WTC11 (cell line): Measurements from ENCODE around the gene RYR2.

Experiments
- CBFB ChIP-seq: sonication (generic); formaldehyde crosslinking; IDR thresholded peaks from 2 replicates; pipeline ENCODE4 v1.8.1; 2022; ENCODE audit warnings: mild to moderate bottlenecking, low read depth, missing genetic modification reagents
- ESRRA ChIP-seq: sonication (generic); formaldehyde crosslinking; IDR thresholded peaks from 2 replicates; pipeline ENCODE4 v1.8.1; 2022; ENCODE audit warnings: mild to moderate bottlenecking, missing genetic modification reagents, borderline replicate concordance
- GABPB1 ChIP-seq: sonication (generic); formaldehyde crosslinking; IDR thresholded peaks from 2 replicates; pipeline ENCODE4 v1.8.1; 2023; ENCODE audit warnings: mild to moderate bottlenecking, missing genetic modification reagents
- IRF2 ChIP-seq: sonication (generic); formaldehyde crosslinking; IDR thresholded peaks from 2 replicates; pipeline ENCODE4 v1.8.0; 2022; ENCODE audit warnings: low read depth, missing genetic modification reagents, borderline replicate concordance
- JUN ChIP-seq: sonication (generic); formaldehyde crosslinking; IDR thresholded peaks from 2 replicates; pipeline ENCODE4 v1.8.0; 2023; ENCODE audit warnings: mild to moderate bottlenecking, missing genetic modification reagents
- NR1H2 ChIP-seq: sonication (generic); formaldehyde crosslinking; IDR thresholded peaks from 2 replicates; pipeline ENCODE4 v1.9.0; 2021; ENCODE audit warnings: mild to moderate bottlenecking, moderate library complexity, missing genetic modification reagents
- NR2C2 ChIP-seq: sonication (generic); formaldehyde crosslinking; IDR thresholded peaks from 2 replicates; pipeline ENCODE4 v1.8.0; 2022; ENCODE audit warnings: mild to moderate bottlenecking, missing genetic modification reagents
- ZBTB43 ChIP-seq: sonication (generic); formaldehyde crosslinking; IDR thresholded peaks from 2 replicates; pipeline ENCODE4 v1.8.1; 2023; ENCODE audit warnings: mild to moderate bottlenecking, missing genetic modification reagents
- ZNF219 ChIP-seq: sonication (generic); formaldehyde crosslinking; IDR thresholded peaks from 2 replicates; pipeline ENCODE4 v1.8.0; 2023; ENCODE audit warnings: missing genetic modification reagents, mild to moderate bottlenecking, borderline replicate concordance
- ZNF281 ChIP-seq: sonication (generic); formaldehyde crosslinking; IDR thresholded peaks from 2 replicates; pipeline ENCODE4 v1.8.0; 2023; ENCODE audit warnings: mild to moderate bottlenecking, missing genetic modification reagents
- TF ChIP-seq, protein P1 (sequence below): fragments of 200-600 bp; IDR thresholded peaks from 2 replicates; pipeline ENCODE4 v1.8.0; 2022; ENCODE audit warnings: antibody characterized with exemption
- TF ChIP-seq, protein P2 (sequence below): sonication (generic); formaldehyde crosslinking; IDR thresholded peaks from 2 replicates; pipeline ENCODE4 v1.8.0; 2022; ENCODE audit warnings: mild to moderate bottlenecking, missing genetic modification reagents

- no peak for TF ChIP-seq ESRRA (CRISPR knock-in tag)
- TF ChIP-seq, protein P1, sequence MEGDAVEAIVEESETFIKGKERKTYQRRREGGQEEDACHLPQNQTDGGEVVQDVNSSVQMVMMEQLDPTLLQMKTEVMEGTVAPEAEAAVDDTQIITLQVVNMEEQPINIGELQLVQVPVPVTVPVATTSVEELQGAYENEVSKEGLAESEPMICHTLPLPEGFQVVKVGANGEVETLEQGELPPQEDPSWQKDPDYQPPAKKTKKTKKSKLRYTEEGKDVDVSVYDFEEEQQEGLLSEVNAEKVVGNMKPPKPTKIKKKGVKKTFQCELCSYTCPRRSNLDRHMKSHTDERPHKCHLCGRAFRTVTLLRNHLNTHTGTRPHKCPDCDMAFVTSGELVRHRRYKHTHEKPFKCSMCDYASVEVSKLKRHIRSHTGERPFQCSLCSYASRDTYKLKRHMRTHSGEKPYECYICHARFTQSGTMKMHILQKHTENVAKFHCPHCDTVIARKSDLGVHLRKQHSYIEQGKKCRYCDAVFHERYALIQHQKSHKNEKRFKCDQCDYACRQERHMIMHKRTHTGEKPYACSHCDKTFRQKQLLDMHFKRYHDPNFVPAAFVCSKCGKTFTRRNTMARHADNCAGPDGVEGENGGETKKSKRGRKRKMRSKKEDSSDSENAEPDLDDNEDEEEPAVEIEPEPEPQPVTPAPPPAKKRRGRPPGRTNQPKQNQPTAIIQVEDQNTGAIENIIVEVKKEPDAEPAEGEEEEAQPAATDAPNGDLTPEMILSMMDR = no peak
- TF ChIP-seq NR1H2 (CRISPR knock-in tag) = no peak
- TF ChIP-seq IRF2 = no peak
- no peak for TF ChIP-seq JUN (CRISPR knock-in tag)
- TF ChIP-seq GABPB1 (CRISPR knock-in tag) = no peak
- TF ChIP-seq ZNF219 (CRISPR knock-in tag) = no peak
- TF ChIP-seq, protein P2, sequence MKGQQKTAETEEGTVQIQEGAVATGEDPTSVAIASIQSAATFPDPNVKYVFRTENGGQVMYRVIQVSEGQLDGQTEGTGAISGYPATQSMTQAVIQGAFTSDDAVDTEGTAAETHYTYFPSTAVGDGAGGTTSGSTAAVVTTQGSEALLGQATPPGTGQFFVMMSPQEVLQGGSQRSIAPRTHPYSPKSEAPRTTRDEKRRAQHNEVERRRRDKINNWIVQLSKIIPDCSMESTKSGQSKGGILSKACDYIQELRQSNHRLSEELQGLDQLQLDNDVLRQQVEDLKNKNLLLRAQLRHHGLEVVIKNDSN (CRISPR knock-in tag) = no peak
- TF ChIP-seq CBFB = no peak
- TF ChIP-seq ZNF281 (CRISPR knock-in tag) = no peak
- TF ChIP-seq NR2C2 (CRISPR knock-in tag) = no peak
- no peak for TF ChIP-seq ZBTB43 (CRISPR knock-in tag)
Observed at GRCh38 chr1:237267743-237268142, 225.8 kb downstream of the RYR2 start.
